HEK293T (cell line): Measurements from ENCODE around the gene RGMB.

ENCODE experiments used
- ARNT ChIP-seq: fragments of 450-650 bp; IDR thresholded peaks from 2 replicates; pipeline ENCODE4 v1.6.1; 2017; ENCODE audit warnings: mild to moderate bottlenecking
- BHLHE40 ChIP-seq: fragments of 450-650 bp; IDR thresholded peaks from 2 replicates; pipeline ENCODE4 v1.6.1; 2016; ENCODE audit warnings: mild to moderate bottlenecking, moderate library complexity, borderline replicate concordance
- ELF4 ChIP-seq: fragments of 450-650 bp; IDR thresholded peaks from 2 replicates; pipeline ENCODE4 v1.6.1; 2017; ENCODE audit warnings: antibody characterized with exemption
- FOXA1 ChIP-seq: fragments of 450-650 bp; IDR thresholded peaks from 2 replicates; pipeline ENCODE4 v1.6.1; 2016; ENCODE audit warnings: mild to moderate bottlenecking
- FOXK2 ChIP-seq: fragments of 450-650 bp; IDR thresholded peaks from 2 replicates; pipeline ENCODE4 v1.6.1; 2016; ENCODE audit warnings: mild to moderate bottlenecking
- FOXM1 ChIP-seq: fragments of 450-650 bp; IDR thresholded peaks from 2 replicates; pipeline ENCODE4 v1.6.1; 2017; ENCODE audit warnings: mild to moderate bottlenecking, borderline replicate concordance
- HDGF ChIP-seq: fragments of 450-650 bp; IDR thresholded peaks from 2 replicates; pipeline ENCODE4 v1.6.1; 2017; ENCODE audit warnings: antibody characterized with exemption, borderline replicate concordance
- L3MBTL2 ChIP-seq: fragments of 450-650 bp; conservative IDR thresholded peaks from 2 replicates; pipeline ENCODE4 v1.6.1; 2016; ENCODE audit warnings: mild to moderate bottlenecking
- LEF1 ChIP-seq: fragments of 450-650 bp; IDR thresholded peaks from 2 replicates; pipeline ENCODE4 v1.6.1; 2017; ENCODE audit warnings: mild to moderate bottlenecking, borderline replicate concordance
- NFRKB ChIP-seq: fragments of 450-650 bp; IDR thresholded peaks from 2 replicates; pipeline ENCODE4 v1.6.1; 2016; ENCODE audit warnings: mild to moderate bottlenecking, moderate library complexity
- PKNOX1 ChIP-seq: fragments of 450-650 bp; IDR thresholded peaks from 2 replicates; pipeline ENCODE4 v1.6.1; 2016
- SP1 ChIP-seq: fragments of 450-650 bp; IDR thresholded peaks from 2 replicates; pipeline ENCODE4 v1.6.1; 2017
- SUZ12 ChIP-seq: fragments of 450-650 bp; IDR thresholded peaks from 2 replicates; pipeline ENCODE4 v1.6.1; 2016; ENCODE audit warnings: mild to moderate bottlenecking
- TARDBP ChIP-seq: fragments of 450-650 bp; IDR thresholded peaks from 2 replicates; pipeline ENCODE4 v1.6.1; 2016

- TF ChIP-seq FOXK2 (no peak), TARDBP (no peak), BHLHE40 (no peak), ELF4 (no peak), FOXA1 (no peak), PKNOX1 (no peak), HDGF (no peak), FOXM1 (no peak), L3MBTL2 (no peak), LEF1 (no peak), SUZ12 (no peak), NFRKB (no peak), SP1 (no peak), ARNT (no peak)
Measured at GRCh38 chr5:98734646-98735045, 38.8 kb upstream of the RGMB start.
